MM.1S (cell line): ENCODE data around the gene FAN1.

Source experiments
- DNase-seq: peaks from one replicate; pipeline ENCODE4 v3.0.0-alpha.2; 2015
- H2AFZ ChIP-seq: fragments of 300-600 bp; sonication (generic); 2 replicates; pipeline ENCODE4 v1.6.0; 2016; ENCODE audit warnings: antibody characterized with exemption, low read length
- H3F3A ChIP-seq: fragments of 300-600 bp; sonication (generic); 2 replicates; pipeline ENCODE4 v1.6.1; 2016; ENCODE audit warnings: mild to moderate bottlenecking, antibody characterized with exemption, low read length, moderate library complexity, mixed read lengths; ENCODE audit not compliant: insufficient read depth
- H3K27ac ChIP-seq: fragments of 300-600 bp; sonication (generic); 2 replicates; pipeline ENCODE4 v1.5.1; 2016; ENCODE audit warnings: mild to moderate bottlenecking, low read length
- H3K27me3 ChIP-seq: fragments of 300-600 bp; sonication (generic); replicated peaks from 2 replicates; pipeline ENCODE4 v1.6.0; 2016; ENCODE audit warnings: low read length; ENCODE audit not compliant: insufficient read depth
- H3K36me3 ChIP-seq: fragments of 300-600 bp; sonication (generic); replicated peaks from 2 replicates; pipeline ENCODE4 v1.6.1; 2016; ENCODE audit warnings: mild to moderate bottlenecking, low read length, mixed read lengths; ENCODE audit not compliant: insufficient read depth
- H3K4me1 ChIP-seq: fragments of 300-600 bp; sonication (generic); 2 replicates; pipeline ENCODE4 v1.6.1; 2016; ENCODE audit warnings: low read length, mixed read lengths
- H3K4me2 ChIP-seq: fragments of 300-600 bp; sonication (generic); 2 replicates; pipeline ENCODE4 v1.6.0; 2016; ENCODE audit warnings: low read depth, low read length
- H3K4me3 ChIP-seq: fragments of 300-600 bp; sonication (generic); 2 replicates; pipeline ENCODE4 v1.5.1; 2016; ENCODE audit warnings: low read length, mixed read lengths
- H3K79me2 ChIP-seq: fragments of 300-600 bp; sonication (generic); 2 replicates; pipeline ENCODE4 v1.6.1; 2016; ENCODE audit warnings: mixed run types, low read length, mixed read lengths
- H3K9ac ChIP-seq: fragments of 300-600 bp; sonication (generic); 2 replicates; pipeline ENCODE4 v1.6.1; 2016; ENCODE audit warnings: low read length, mixed read lengths
- H3K9me2 ChIP-seq: fragments of 300-600 bp; sonication (generic); replicated peaks from 2 replicates; pipeline ENCODE4 v1.6.1; 2016; ENCODE audit warnings: mild to moderate bottlenecking, low read length, mixed read lengths; ENCODE audit not compliant: insufficient read depth
- H3K9me3 ChIP-seq: fragments of 300-600 bp; sonication (generic); replicated peaks from 2 replicates; pipeline ENCODE4 v1.6.1; 2016; ENCODE audit warnings: mild to moderate bottlenecking, low read length, mixed read lengths; ENCODE audit not compliant: insufficient read depth
- H4K20me1 ChIP-seq: fragments of 300-600 bp; sonication (generic); 2 replicates; pipeline ENCODE4 v1.6.1; 2016; ENCODE audit warnings: mild to moderate bottlenecking, low read length, moderate library complexity, mixed read lengths; ENCODE audit not compliant: insufficient read depth
- EZH2 ChIP-seq: fragments of 300-600 bp; sonication (generic); optimal IDR thresholded peaks from 2 replicates; pipeline ENCODE3; 2017; ENCODE audit warnings: low read depth, mild to moderate bottlenecking, antibody characterized with exemption, low read length, mixed read lengths
- EZH2phosphoT487 ChIP-seq: fragments of 300-600 bp; sonication (generic); IDR thresholded peaks from 2 replicates; pipeline ENCODE4 v1.6.1; 2018; ENCODE audit warnings: antibody characterized with exemption, low read length
- TF ChIP-seq, protein P1 (sequence below): fragments of 300-600 bp; sonication (generic); IDR thresholded peaks from 2 replicates; pipeline ENCODE4 v1.5.1; 2016; ENCODE audit warnings: antibody characterized with exemption, low read length, mixed read lengths

The FAN1 gene

DNA sequence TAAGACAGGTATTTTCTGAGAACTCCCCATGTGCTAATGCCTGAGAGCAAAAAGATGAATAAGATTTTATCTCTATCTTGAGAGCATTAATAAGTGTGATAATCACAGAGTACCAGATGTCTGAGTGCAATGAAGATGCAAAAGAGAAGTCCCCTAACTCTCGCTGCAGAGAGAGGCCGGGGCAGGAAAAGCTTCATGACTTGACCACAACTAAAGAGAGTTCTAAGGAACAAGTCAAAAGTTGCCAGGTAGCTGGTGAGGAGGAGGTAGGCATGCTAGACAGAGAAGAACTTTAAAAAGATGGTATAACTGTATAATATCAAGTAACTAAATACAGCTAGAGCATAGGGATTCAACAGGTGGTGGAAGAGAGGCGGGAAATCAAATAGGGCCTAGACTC is 58.9 kb downstream of the FAN1 start:
- no peak overlapping the region for H3K9ac ChIP-seq
- no peaks in the 10 kb centered on the region for H4K20me1 ChIP-seq
- H3K79me2 ChIP-seq: peaks cover 75% of the 10 kb centered on the region
- H3K27me3 ChIP-seq: no peaks in the 10 kb centered on the region
- no peak overlapping the region for H3K4me2 ChIP-seq
- H3K27ac ChIP-seq: no peak overlapping the region
- no peaks in the 10 kb centered on the region for H3K9me3 ChIP-seq
- H3F3A ChIP-seq: no peaks in the 10 kb centered on the region
- DNase-seq: no peak
- TF ChIP-seq EZH2phosphoT487: no peak
- TF ChIP-seq EZH2: no peak
- TF ChIP-seq, protein P1, sequence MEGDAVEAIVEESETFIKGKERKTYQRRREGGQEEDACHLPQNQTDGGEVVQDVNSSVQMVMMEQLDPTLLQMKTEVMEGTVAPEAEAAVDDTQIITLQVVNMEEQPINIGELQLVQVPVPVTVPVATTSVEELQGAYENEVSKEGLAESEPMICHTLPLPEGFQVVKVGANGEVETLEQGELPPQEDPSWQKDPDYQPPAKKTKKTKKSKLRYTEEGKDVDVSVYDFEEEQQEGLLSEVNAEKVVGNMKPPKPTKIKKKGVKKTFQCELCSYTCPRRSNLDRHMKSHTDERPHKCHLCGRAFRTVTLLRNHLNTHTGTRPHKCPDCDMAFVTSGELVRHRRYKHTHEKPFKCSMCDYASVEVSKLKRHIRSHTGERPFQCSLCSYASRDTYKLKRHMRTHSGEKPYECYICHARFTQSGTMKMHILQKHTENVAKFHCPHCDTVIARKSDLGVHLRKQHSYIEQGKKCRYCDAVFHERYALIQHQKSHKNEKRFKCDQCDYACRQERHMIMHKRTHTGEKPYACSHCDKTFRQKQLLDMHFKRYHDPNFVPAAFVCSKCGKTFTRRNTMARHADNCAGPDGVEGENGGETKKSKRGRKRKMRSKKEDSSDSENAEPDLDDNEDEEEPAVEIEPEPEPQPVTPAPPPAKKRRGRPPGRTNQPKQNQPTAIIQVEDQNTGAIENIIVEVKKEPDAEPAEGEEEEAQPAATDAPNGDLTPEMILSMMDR: no peak
- no peak overlapping the region for H3K4me3 ChIP-seq
- peaks cover 31% of the 10 kb centered on the region for H3K36me3 ChIP-seq
- H2AFZ ChIP-seq: no peak overlapping the region
- H3K4me1 ChIP-seq: no peaks in the 10 kb centered on the region
- H3K9me2 ChIP-seq: no peaks in the 10 kb centered on the region

DNA sequence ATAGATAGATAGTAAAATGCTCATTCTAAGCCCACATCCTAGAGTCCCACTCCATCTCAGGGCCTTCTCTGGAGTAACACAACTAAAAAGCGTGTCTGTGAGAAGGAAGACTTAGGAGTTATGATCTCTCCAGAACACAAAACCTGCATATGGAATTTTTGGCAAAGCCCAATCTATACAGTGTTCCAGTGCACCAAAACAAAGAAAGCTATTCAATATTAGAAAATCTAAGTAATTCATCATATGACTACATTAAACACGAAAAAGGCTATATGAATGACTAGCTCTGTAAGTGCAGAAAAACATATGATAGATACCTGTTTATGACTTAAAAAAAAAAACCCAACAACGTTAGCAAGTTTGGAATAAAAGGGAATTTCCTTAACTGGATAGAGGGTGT is 60.0 kb downstream of the FAN1 start:
- Histone ChIP-seq H3K4me1 (no peaks in the 10 kb centered on the region), H3K9me3 (no peaks in the 10 kb centered on the region), H3K36me3 (peaks cover 25% of the 10 kb centered on the region), H3K9me2 (no peaks in the 10 kb centered on the region), H3K79me2 (peaks cover 72% of the 10 kb centered on the region), H3K27me3 (no peaks in the 10 kb centered on the region), H3F3A (no peaks in the 10 kb centered on the region), H3K4me3 (no peak overlapping the region), H3K9ac (no peak overlapping the region), H3K27ac (no peak overlapping the region), H2AFZ (no peak overlapping the region), H3K4me2 (no peak overlapping the region), H4K20me1 (no peaks in the 10 kb centered on the region)
- TF ChIP-seq EZH2phosphoT487: no peak
- TF ChIP-seq, protein P1: no peak
- no peak for TF ChIP-seq EZH2
- DNase-seq: no peak

DNA sequence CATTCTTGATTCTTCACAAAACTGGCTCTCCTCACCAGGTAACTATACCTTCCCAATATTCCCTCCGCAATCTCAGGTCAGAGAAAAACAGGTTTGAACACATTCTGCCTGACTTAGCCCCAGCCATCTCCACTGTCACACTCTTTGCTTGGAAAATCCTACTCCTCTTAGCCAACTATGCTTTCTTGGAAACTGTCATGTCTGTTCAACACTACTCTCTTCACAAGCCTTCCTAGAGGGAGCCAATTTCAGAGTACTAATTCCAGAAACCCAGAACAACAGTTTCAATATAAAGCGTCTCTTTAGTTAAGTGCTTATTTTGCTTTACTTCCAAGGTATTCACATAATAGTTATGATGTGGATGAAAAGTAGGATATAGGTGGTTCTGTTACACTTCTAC is 66.0 kb downstream of the FAN1 start:
- peaks cover 43% of the 10 kb centered on the region for H3K36me3 ChIP-seq
- peaks cover 82% of the 10 kb centered on the region for H3K79me2 ChIP-seq
- no peak overlapping the region for H3K9ac ChIP-seq
- H3K4me2 ChIP-seq: no peak overlapping the region
- TF ChIP-seq EZH2 (no peak), EZH2phosphoT487 (no peak)
- TF ChIP-seq, protein P1: no peak
- no peaks in the 10 kb centered on the region for H3K27me3 ChIP-seq
- H3K4me3 ChIP-seq: no peak overlapping the region
- DNase-seq: no peak
- no peak overlapping the region for H3K27ac ChIP-seq
- H2AFZ ChIP-seq: no peak overlapping the region
- H4K20me1 ChIP-seq: no peaks in the 10 kb centered on the region
- H3F3A ChIP-seq: peaks cover 5% of the 10 kb centered on the region; the same call in 1 of the 2 replicates
- H3K9me3 ChIP-seq: no peaks in the 10 kb centered on the region
- H3K9me2 ChIP-seq: no peaks in the 10 kb centered on the region
- peaks cover 19% of the 10 kb centered on the region for H3K4me1 ChIP-seq
